RPMI8226 (cell line): ENCODE data around the gene SHISA5.
"Not testable (repeated sequence)": the region's sequence is repeated elsewhere in the genome, so short reads cannot be mapped to it uniquely, and the experiment has no call there.

ENCODE experiments used
- DNase-seq: peaks from one replicate; pipeline ENCODE4 v3.0.0-alpha.2; 2015

SHISA5 gene

GRCh38 chr3:48504051-48504946, at the start of gene SHISA5:
TSS of gene SHISA5 (minus strand) at chr3:48504174. CDS start at chr3:48504094, 80 bp downstream.
- DNase-seq, result peak; percentile 42

GRCh38 chr3:48553361-48553760, 49.4 kb upstream of the SHISA5 start:
- DNase-seq, result no peak

GRCh38 chr3:48552111-48552951, 48.4 kb upstream of the SHISA5 start:
- no peak for DNase-seq

GRCh38 chr3:48551651-48552050, 47.7 kb upstream of the SHISA5 start:
- DNase-seq, result not testable (repeated sequence)

- peak; percentile 80 for DNase-seq
Measured at GRCh38 chr3:48548729-48549705, 45.0 kb upstream of the SHISA5 start.

GRCh38 chr3:48548126-48548525, 44.2 kb upstream of the SHISA5 start:
- DNase-seq, result no peak

- no peak for DNase-seq
Measured at GRCh38 chr3:48546203-48546829, 42.3 kb upstream of the SHISA5 start.

- DNase-seq, result no peak
Measured at GRCh38 chr3:48544141-48544540, 40.2 kb upstream of the SHISA5 start.

GRCh38 chr3:48543271-48543866, 39.4 kb upstream of the SHISA5 start:
- no peak for DNase-seq

- no peak for DNase-seq
Measured at GRCh38 chr3:48538451-48538850, 34.5 kb upstream of the SHISA5 start.

GRCh38 chr3:48536785-48537184, 32.8 kb upstream of the SHISA5 start:
- no peak for DNase-seq

- no peak for DNase-seq
Measured at GRCh38 chr3:48536116-48536515, 32.1 kb upstream of the SHISA5 start.

GRCh38 chr3:48535578-48535977, 31.6 kb upstream of the SHISA5 start:
- DNase-seq, result no peak

GRCh38 chr3:48532977-48533337, 29.0 kb upstream of the SHISA5 start:
- no peak for DNase-seq

- no peak for DNase-seq
Measured at GRCh38 chr3:48532271-48532976, 28.4 kb upstream of the SHISA5 start.

GRCh38 chr3:48530701-48531100, 26.7 kb upstream of the SHISA5 start:
- not testable (repeated sequence) for DNase-seq

- DNase-seq, result no peak
Measured at GRCh38 chr3:48528754-48529153, 24.8 kb upstream of the SHISA5 start.

GRCh38 chr3:48528048-48528447, 24.1 kb upstream of the SHISA5 start:
- DNase-seq, result no peak

GRCh38 chr3:48524970-48525369, 21.0 kb upstream of the SHISA5 start:
- no peak for DNase-seq

GRCh38 chr3:48521635-48522034, 17.7 kb upstream of the SHISA5 start:
- no peak for DNase-seq

- no peak for DNase-seq
Measured at GRCh38 chr3:48519277-48519643, 15.3 kb upstream of the SHISA5 start.
